Measurements from ENCODE around the gene SIL1. TPM values are rescaled to one million over a fixed set of nuclear protein-coding genes. Genes with fewer than 3 reads are reported as not detected.

Gene SIL1
- total and polyA plus RNA-seq, 2 donors (not counting 3 experiments of a cell fraction or from before 2014, with no cell fraction given): 47.6 to 67.2 TPM

DNA sequence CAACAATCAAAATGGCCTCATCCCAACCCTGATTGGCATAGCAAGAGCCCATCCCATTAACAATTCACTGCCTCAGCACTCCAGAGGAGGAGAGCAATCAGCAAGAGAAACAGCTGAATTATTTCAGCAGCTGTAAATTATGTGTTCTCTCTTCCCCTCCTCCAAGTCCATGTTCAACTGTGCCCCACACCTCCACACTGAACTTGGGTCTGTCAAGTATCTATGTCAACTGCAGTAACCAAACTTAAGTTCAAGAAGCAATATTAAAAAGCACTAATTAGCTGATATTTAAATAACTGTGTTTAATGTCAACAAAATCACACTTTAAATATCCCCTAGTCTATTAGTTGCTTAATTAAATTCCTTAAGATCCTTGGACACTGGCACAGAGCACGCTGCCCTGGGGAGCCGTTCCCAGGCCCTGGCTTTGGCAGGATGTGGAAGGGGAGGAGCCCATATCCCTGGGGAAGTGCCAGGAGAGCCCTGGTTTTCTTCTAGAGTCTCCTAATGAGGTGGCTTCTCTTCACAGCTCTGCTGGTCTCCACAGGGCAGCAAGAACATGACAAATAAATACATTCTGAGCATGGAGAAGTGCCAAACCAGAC, 50.6 kb downstream of the SIL1 start:
- Histone ChIP-seq H2AFZ (ENCODE audit: low read depth, low read length) (no peak overlapping the region), H3K4me1 (ENCODE audit: control insufficient read depth, extremely low read depth, insufficient read depth, low read length) (no peaks in the 10 kb centered on the region), H3K79me2 (ENCODE audit: control insufficient read depth, insufficient read depth, low read length) (no peaks in the 10 kb centered on the region), H3K4me2 (ENCODE audit: insufficient read depth, low read length) (no peak overlapping the region), H3K9ac (replicated peaks; ENCODE audit: extremely low read depth, insufficient read depth, low read length) (no peak overlapping the region), H4K20me1 (replicated peaks; ENCODE audit: control insufficient read depth, extremely low read depth, insufficient read depth, low read length) (no peaks in the 10 kb centered on the region), H3K4me3 (replicated peaks in 1 of 3; ENCODE audit: insufficient read depth in 1 of 3, low read depth in 1 of 3, low read length in 3 of 3) (no peak overlapping the region), H3K27ac (ENCODE audit: insufficient read depth, low read depth, low read length) (no peak overlapping the region), H3K9me1 (replicated peaks; ENCODE audit: control insufficient read depth, extremely low read depth, insufficient read depth, low read length) (no peaks in the 10 kb centered on the region), H3K27me3 (ENCODE audit: control insufficient read depth in 2 of 2, insufficient read depth in 2 of 2, low read length in 2 of 2) (no peaks in the 10 kb centered on the region), H3K36me3 (ENCODE audit: control insufficient read depth in 2 of 2, extremely low read depth in 1 of 2, insufficient read depth in 2 of 2, low read length in 2 of 2) (no peaks in the 10 kb centered on the region), H3K9me3 (replicated peaks; ENCODE audit: control insufficient read depth, insufficient read depth, low read length) (no peaks in the 10 kb centered on the region)
- dilution Hi-C loops (cut with MboI; ENCODE audit: extremely low pct_ligation_motif_present, low sequenced_read_pairs): no loop called here
- ChIA-PET POLR2A (no interaction called here), CTCF (interaction anchor here (1.0 to 1.6 kb wide), 6 partner anchors 15 to 103 kb away, joined by 3 to 5 read pairs (median 3); no protein-coding TSS in a partner anchor)
- TF ChIP-seq MAX (IDR thresholded peaks at IDR 0.05; ENCODE audit: insufficient read depth, insufficient read length) (no peak), CTCF (IDR thresholded peaks at IDR 0.05; ENCODE audit: extremely low read depth in 1 of 2, insufficient read depth in 1 of 2, low read depth in 1 of 2, low read length in 2 of 2) (no peak), EZH2 (IDR thresholded peaks at IDR 0.05; ENCODE audit: borderline replicate concordance, low read depth, low read length, severe bottlenecking) (no peak), POLR2A (IDR thresholded peaks at IDR 0.05; ENCODE audit: low read depth, low read length) (no peak), GATA2 (IDR thresholded peaks at IDR 0.05; ENCODE audit: insufficient read depth, insufficient read length, low read depth, low read length) (no peak), JUN (IDR thresholded peaks at IDR 0.05; ENCODE audit: borderline replicate concordance, insufficient read depth, insufficient read length, low read depth) (no peak), MYC (IDR thresholded peaks at IDR 0.05; ENCODE audit: low read depth, low read length) (no peak), FOS (IDR thresholded peaks at IDR 0.05; ENCODE audit: borderline replicate concordance, insufficient read depth, low read length) (no peak)
- peak; percentile 15 for FAIRE-seq
- no TSS peak for BruUV-seq (replicated peaks)
- no peak for DNase-seq (ENCODE audit: low read depth, low spot score)
- intact Hi-C loops (cut with micrococcal nuclease): no loop called here
